Endodermal cell (in vitro differentiated cells): Measurements from ENCODE around the gene PAIP2B. TPM values are rescaled to one million over a fixed set of nuclear protein-coding genes. Genes with fewer than 3 reads are reported as not detected.
"Not testable (repeated sequence)": the region's sequence is repeated elsewhere in the genome, so short reads cannot be mapped to it uniquely, and the experiment has no call there.

Experiments
- DNase-seq: peaks from one replicate; pipeline ENCODE4 v3.0.0-alpha.2; 2017
- H3K27ac ChIP-seq: 2 replicates; pipeline ENCODE4 v1.5.1; 2013; ENCODE audit warnings: mild to moderate bottlenecking, low read depth, low read length, moderate library complexity
- H3K27me3 ChIP-seq: 2 replicates; pipeline ENCODE4 v1.6.1; 2013; ENCODE audit warnings: mild to moderate bottlenecking, low read length, moderate library complexity; ENCODE audit not compliant: insufficient read depth, control insufficient read depth, poor library complexity, severe bottlenecking
- H3K36me3 ChIP-seq: 2 replicates; pipeline ENCODE4 v1.7.0; 2013; ENCODE audit warnings: mild to moderate bottlenecking, low read length, moderate library complexity; ENCODE audit not compliant: control insufficient read depth, insufficient read depth
- H3K4me1 ChIP-seq: one replicate; pipeline ENCODE4 v1.7.0; 2013; ENCODE audit warnings: low read length; ENCODE audit not compliant: control insufficient read depth, insufficient read depth
- H3K4me3 ChIP-seq: 2 replicates; pipeline ENCODE4 v1.5.1; 2013; ENCODE audit warnings: mild to moderate bottlenecking, low read length, moderate library complexity
- H3K9ac ChIP-seq: 2 replicates; pipeline ENCODE4 v1.6.1; 2013; ENCODE audit warnings: mild to moderate bottlenecking, low read length, moderate library complexity; ENCODE audit not compliant: poor library complexity, severe bottlenecking; ENCODE audit errors: extremely low read depth
- H3K9me3 ChIP-seq: 2 replicates; pipeline ENCODE4 v1.6.1; 2013; ENCODE audit warnings: mild to moderate bottlenecking, low read length, moderate library complexity; ENCODE audit not compliant: control insufficient read depth
- H3K27ac Mint-ChIP-seq: 2 replicates; pipeline ENCODE4 v1.8.0; 2020; ENCODE audit warnings: mixed read lengths
- H3K27me3 Mint-ChIP-seq: 2 replicates; pipeline ENCODE4 v1.8.0; 2021; ENCODE audit warnings: mild to moderate bottlenecking, mixed read lengths; ENCODE audit not compliant: insufficient read depth
- H3K36me3 Mint-ChIP-seq: 2 replicates; pipeline ENCODE4 v1.8.0; 2020; ENCODE audit warnings: low read depth, mixed read lengths
- H3K4me1 Mint-ChIP-seq: 2 replicates; pipeline ENCODE4 v1.8.0; 2020; ENCODE audit warnings: mixed read lengths
- H3K4me3 Mint-ChIP-seq: 2 replicates; pipeline ENCODE4 v1.8.0; 2020; ENCODE audit warnings: mild to moderate bottlenecking, moderate library complexity, mixed read lengths
- H3K9me3 Mint-ChIP-seq: 2 replicates; pipeline ENCODE4 v1.8.0; 2020; ENCODE audit warnings: mild to moderate bottlenecking, mixed read lengths
- WGBS, 2 experiments: methylation state at CpG; one replicate each; pipeline versions ENCODE4 v1.1.5 to v1.1.7; 2013; ENCODE audit warnings: missing lambda C conversion rate in 2 of 2, mixed read lengths in 1 of 2; ENCODE audit not compliant: insufficient coverage in 1 of 2, insufficient read length in 1 of 2; 5-methylcytosine and 5-hydroxymethylcytosine counted together
- total RNA-seq, 2 donors: library from RNA; stranded (reverse); fragmentation: NEBNext Ultra II Directional in 1 of 2; extraction: Animal tissue kit (Norgen Biotek cat#: 25700) in 1 of 2; gene quantifications; 2 replicates in 1 of 2; 3 replicates in 1 of 2; pipeline ENCODE4 v1.2.1, GENCODE V29; 2021
- TF ChIP-seq, protein P1 (sequence below): fragments of 200-600 bp; sonication (generic); conservative IDR thresholded peaks from 2 replicates; pipeline ENCODE4 v1.5.0; 2021; ENCODE audit warnings: antibody characterized with exemption, mild to moderate bottlenecking

The PAIP2B gene
- total RNA-seq, 2 donors from 2014 or later, result 21.2 to 29.6 TPM

- Mint-ChIP-seq H3K36me3 (no peaks in the 10 kb centered on the region), H3K4me1 (peaks cover 54% of the 10 kb centered on the region), H3K27me3 (no peaks in the 10 kb centered on the region), H3K27ac (no peak overlapping the region), H3K9me3 (no peaks in the 10 kb centered on the region), H3K4me3 (no peak overlapping the region)
- Histone ChIP-seq H3K36me3 (no peaks in the 10 kb centered on the region), H3K27ac (no peak overlapping the region), H3K4me3 (no peak overlapping the region), H3K9ac (no peak overlapping the region), H3K27me3 (no peaks in the 10 kb centered on the region), H3K9me3 (no peaks in the 10 kb centered on the region), H3K4me1 (peaks cover 14% of the 10 kb centered on the region)
- DNase-seq, result no peak
- WGBS, 2 experiments, result 75% methylated on average over 2 of the region's 2 CpGs; no CpG with 5 or more reads in 1 of the 2 experiments
- TF ChIP-seq, protein P1, sequence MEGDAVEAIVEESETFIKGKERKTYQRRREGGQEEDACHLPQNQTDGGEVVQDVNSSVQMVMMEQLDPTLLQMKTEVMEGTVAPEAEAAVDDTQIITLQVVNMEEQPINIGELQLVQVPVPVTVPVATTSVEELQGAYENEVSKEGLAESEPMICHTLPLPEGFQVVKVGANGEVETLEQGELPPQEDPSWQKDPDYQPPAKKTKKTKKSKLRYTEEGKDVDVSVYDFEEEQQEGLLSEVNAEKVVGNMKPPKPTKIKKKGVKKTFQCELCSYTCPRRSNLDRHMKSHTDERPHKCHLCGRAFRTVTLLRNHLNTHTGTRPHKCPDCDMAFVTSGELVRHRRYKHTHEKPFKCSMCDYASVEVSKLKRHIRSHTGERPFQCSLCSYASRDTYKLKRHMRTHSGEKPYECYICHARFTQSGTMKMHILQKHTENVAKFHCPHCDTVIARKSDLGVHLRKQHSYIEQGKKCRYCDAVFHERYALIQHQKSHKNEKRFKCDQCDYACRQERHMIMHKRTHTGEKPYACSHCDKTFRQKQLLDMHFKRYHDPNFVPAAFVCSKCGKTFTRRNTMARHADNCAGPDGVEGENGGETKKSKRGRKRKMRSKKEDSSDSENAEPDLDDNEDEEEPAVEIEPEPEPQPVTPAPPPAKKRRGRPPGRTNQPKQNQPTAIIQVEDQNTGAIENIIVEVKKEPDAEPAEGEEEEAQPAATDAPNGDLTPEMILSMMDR, result no peak
These were observed 45.6 kb downstream of the PAIP2B start for GRCh38 chr2:71181316-71181715.

- H3K4me3 ChIP-seq, H3K27ac Mint-ChIP-seq, H3K9me3 ChIP-seq, H3K36me3 ChIP-seq, H3K9me3 Mint-ChIP-seq, DNase-seq, H3K9ac ChIP-seq, H3K27me3 Mint-ChIP-seq, H3K4me3 Mint-ChIP-seq, H3K27ac ChIP-seq, H3K27me3 ChIP-seq, H3K36me3 Mint-ChIP-seq: not testable (repeated sequence)
- H3K4me1 ChIP-seq, result peaks cover 22% of the 10 kb centered on the region
- H3K4me1 Mint-ChIP-seq, result peaks cover 51% of the 10 kb centered on the region
- 90 to 93% methylated on average over 5 to 8 of the region's 8 CpGs for WGBS, 2 experiments
These were observed 48.1 kb downstream of the PAIP2B start for GRCh38 chr2:71178836-71179235.

DNA sequence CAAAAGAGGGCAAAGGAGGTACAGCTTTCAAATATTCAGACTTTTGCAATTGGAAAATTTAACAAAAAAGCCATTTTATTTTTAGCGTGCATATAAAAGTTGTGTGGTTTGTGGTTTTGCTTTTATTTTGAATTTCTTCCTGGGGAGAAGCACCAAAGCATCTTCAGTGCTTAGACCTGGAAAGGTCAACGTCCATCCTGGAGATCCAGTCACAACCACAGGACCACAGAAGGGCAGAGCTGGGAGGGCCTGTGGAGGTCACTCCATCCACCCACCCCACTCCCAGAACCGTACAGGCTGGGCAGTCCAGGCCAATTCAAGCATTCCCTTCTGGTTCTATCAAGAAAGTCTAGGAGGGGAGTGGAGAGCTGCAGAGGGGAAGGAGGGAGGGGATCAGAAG lies 52.7 kb downstream of the PAIP2B start:
- H3K9ac ChIP-seq, result no peak overlapping the region
- H3K9me3 ChIP-seq, result no peaks in the 10 kb centered on the region
- H3K27ac Mint-ChIP-seq, result no peak overlapping the region
- H3K27me3 Mint-ChIP-seq, result no peaks in the 10 kb centered on the region
- TF ChIP-seq, protein P1, result no peak
- 89 to 90% methylated on average over 2 to 3 of the region's 3 CpGs for WGBS, 2 experiments
- peaks cover 40% of the 10 kb centered on the region for H3K4me1 Mint-ChIP-seq
- H3K4me1 ChIP-seq, result peaks cover 14% of the 10 kb centered on the region
- no peaks in the 10 kb centered on the region for H3K9me3 Mint-ChIP-seq
- H3K36me3 Mint-ChIP-seq, result no peaks in the 10 kb centered on the region
- H3K27me3 ChIP-seq, result no peaks in the 10 kb centered on the region
- H3K36me3 ChIP-seq, result no peaks in the 10 kb centered on the region
- no peak overlapping the region for H3K27ac ChIP-seq
- no peak overlapping the region for H3K4me3 Mint-ChIP-seq
- H3K4me3 ChIP-seq, result no peak overlapping the region
- DNase-seq, result no peak

DNA sequence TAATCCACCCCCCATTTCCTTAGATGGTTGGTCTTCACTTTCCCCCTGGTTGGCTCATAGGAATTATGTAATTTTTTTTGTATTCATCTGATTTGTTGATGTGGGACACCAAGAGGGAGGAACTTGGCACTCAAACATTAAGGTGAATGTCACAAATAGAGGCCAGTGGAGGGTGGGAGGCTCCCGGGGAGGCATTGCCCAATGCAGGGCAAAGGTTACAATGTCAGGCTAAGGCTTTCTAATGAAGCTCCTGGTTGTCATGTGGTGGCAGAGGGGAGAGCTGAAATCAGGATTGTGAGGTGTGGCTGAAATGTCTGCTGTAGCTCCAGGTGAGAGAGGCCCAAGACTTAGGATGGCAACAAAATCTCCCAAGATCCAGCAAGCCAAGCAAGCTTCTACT lies 53.8 kb downstream of the PAIP2B start:
- WGBS, 2 experiments, result 88 to 89% methylated on average over 1 of the region's 1 CpG
- no peaks in the 10 kb centered on the region for H3K27me3 Mint-ChIP-seq
- H3K36me3 ChIP-seq, result no peaks in the 10 kb centered on the region
- no peaks in the 10 kb centered on the region for H3K27me3 ChIP-seq
- DNase-seq, result no peak
- no peaks in the 10 kb centered on the region for H3K9me3 ChIP-seq
- H3K4me3 ChIP-seq, result no peak overlapping the region
- no peak overlapping the region for H3K9ac ChIP-seq
- H3K27ac Mint-ChIP-seq, result no peak overlapping the region
- no peaks in the 10 kb centered on the region for H3K9me3 Mint-ChIP-seq
- H3K4me1 ChIP-seq, result peaks cover 14% of the 10 kb centered on the region
- no peak overlapping the region for H3K27ac ChIP-seq
- H3K36me3 Mint-ChIP-seq, result no peaks in the 10 kb centered on the region
- TF ChIP-seq, protein P1, result no peak
- peaks cover 37% of the 10 kb centered on the region for H3K4me1 Mint-ChIP-seq
- H3K4me3 Mint-ChIP-seq, result no peak overlapping the region
